Endothelial cell of umbilical vein (primary cell): ENCODE data around the gene ITPRIP. TPM values are rescaled to one million over a fixed set of nuclear protein-coding genes. Genes with fewer than 3 reads are reported as not detected.

Experiments
- BruUV-seq: library from RNA; stranded (reverse); fragments of 400-500 nt; replicated peaks from 2 replicates; lab custom pipeline; 2021; lab: Mats Ljungman, UMichigan
- CTCF ChIA-PET: fragments of 300-600, 350-600 bp; sonication (Branson Sonifier 250); formaldehyde crosslinking; loops from one replicate; lab custom pipeline; 2021; ENCODE audit warnings: antibody characterized with exemption, inconsistent platforms; lab: Charles Lee
- POLR2A ChIA-PET: fragments of 300-600, 350-600 bp; sonication (Branson Sonifier 250); formaldehyde crosslinking; loops from one replicate; lab custom pipeline; 2021; ENCODE audit warnings: antibody characterized with exemption, inconsistent platforms; lab: Charles Lee
- DNase-seq: peaks from one replicate; pipeline ENCODE4 v3.0.0-alpha.2; 2011; ENCODE audit warnings: low read depth, low spot score
- FAIRE-seq: peaks from 2 replicates; lab custom pipeline; 2011; peaks lifted over from hg19 to GRCh38; lab: Jason Lieb, UNC
- H2AFZ ChIP-seq: 2 replicates; pipeline ENCODE4 v1.6.0; 2012; ENCODE audit warnings: low read depth, low read length, control low read depth, inconsistent platforms
- H3K27ac ChIP-seq: 2 replicates; pipeline ENCODE4 v1.5.1; 2011; ENCODE audit warnings: low read depth, mild to moderate bottlenecking, control low read depth, low read length, moderate library complexity; ENCODE audit not compliant: insufficient read depth
- H3K27me3 ChIP-seq, 2 experiments: 2 replicates each; pipeline versions ENCODE4 v1.6.0 to v1.6.1; 2011; ENCODE audit warnings: low read length in 2 of 2, mixed read lengths in 1 of 2; ENCODE audit not compliant: control insufficient read depth in 2 of 2, insufficient read depth in 2 of 2
- H3K36me3 ChIP-seq, 2 experiments: 2 replicates in 1 of 2; 3 replicates in 1 of 2; pipeline ENCODE4 v1.5.1; 2011; ENCODE audit warnings: low read length in 2 of 2, mild to moderate bottlenecking in 1 of 2, moderate library complexity in 1 of 2; ENCODE audit not compliant: control insufficient read depth in 2 of 2, insufficient read depth in 2 of 2; ENCODE audit errors: extremely low read depth in 1 of 2
- H3K4me1 ChIP-seq: 3 replicates; pipeline ENCODE4 v1.5.1; 2011; ENCODE audit warnings: mild to moderate bottlenecking, low read length; ENCODE audit not compliant: control insufficient read depth, insufficient read depth; ENCODE audit errors: extremely low read depth
- H3K4me2 ChIP-seq: 2 replicates; pipeline ENCODE4 v1.6.1; 2011; ENCODE audit warnings: low read length, control low read depth, mixed read lengths; ENCODE audit not compliant: insufficient read depth
- H3K4me3 ChIP-seq, 3 experiments: fragments of 200-600 bp in 1 of 3; sonication (generic), shearing (Covaris generic) in 1 of 3; replicated peaks in 1 of 3; 2 replicates each; pipeline ENCODE4 v1.5.1; 2011 to 2016; ENCODE audit warnings: control low read depth in 3 of 3, low read length in 3 of 3, mild to moderate bottlenecking in 2 of 3, inconsistent platforms in 1 of 3, low read depth in 1 of 3, moderate library complexity in 1 of 3; ENCODE audit not compliant: insufficient read depth in 1 of 3
- H3K79me2 ChIP-seq: 2 replicates; pipeline ENCODE4 v1.6.0; 2012; ENCODE audit warnings: low read length, inconsistent platforms; ENCODE audit not compliant: control insufficient read depth, insufficient read depth
- H3K9ac ChIP-seq: replicated peaks from 2 replicates; pipeline ENCODE3; 2011; ENCODE audit warnings: low read length, control low read depth; ENCODE audit not compliant: insufficient read depth; ENCODE audit errors: extremely low read depth
- H3K9me1 ChIP-seq: replicated peaks from 3 replicates; pipeline ENCODE4 v1.6.0; 2011; ENCODE audit warnings: mild to moderate bottlenecking, low read length; ENCODE audit not compliant: control insufficient read depth, insufficient read depth; ENCODE audit errors: extremely low read depth
- H3K9me3 ChIP-seq: replicated peaks from 2 replicates; pipeline ENCODE4 v1.5.1; 2012; ENCODE audit warnings: low read length, inconsistent platforms; ENCODE audit not compliant: control insufficient read depth, insufficient read depth
- H4K20me1 ChIP-seq: replicated peaks from 2 replicates; pipeline ENCODE3; 2011; ENCODE audit warnings: mild to moderate bottlenecking, low read length; ENCODE audit not compliant: control insufficient read depth, insufficient read depth; ENCODE audit errors: extremely low read depth
- FOS ChIP-seq: IDR thresholded peaks from 2 replicates; pipeline ENCODE4 v1.6.1; 2011; ENCODE audit warnings: mild to moderate bottlenecking, low read length, moderate library complexity, borderline replicate concordance; ENCODE audit not compliant: insufficient read depth
- JUN ChIP-seq: IDR thresholded peaks from 2 replicates; pipeline ENCODE4 v1.6.1; 2011; ENCODE audit warnings: borderline replicate concordance, low read depth; ENCODE audit not compliant: insufficient read length, insufficient read depth
- MYC ChIP-seq: IDR thresholded peaks from one replicate; pipeline ENCODE4 v1.6.1; 2011; ENCODE audit warnings: mild to moderate bottlenecking, low read depth, low read length
- POLR2A ChIP-seq: IDR thresholded peaks from 2 replicates; pipeline ENCODE4 v1.6.1; 2012; ENCODE audit warnings: low read depth, mild to moderate bottlenecking, control low read depth, low read length
- POLR2AphosphoS5 ChIP-seq: IDR thresholded peaks from 2 replicates; pipeline ENCODE4 v1.6.1; 2012; ENCODE audit warnings: low read depth, mild to moderate bottlenecking, control low read depth, low read length, moderate library complexity; ENCODE audit not compliant: insufficient read depth
- dilution Hi-C: fragments of 300-500 bp; cut with MboI; formaldehyde crosslinking; loops from one replicate; pipeline ENCODE4 v1.15.0; 2019; ENCODE audit warnings: low sequenced_read_pairs; ENCODE audit not compliant: extremely low pct_ligation_motif_present
- intact Hi-C: fragments of 100-400 bp; cut with micrococcal nuclease; formaldehyde crosslinking; loops from one replicate; pipeline ENCODE4 v1.10.0; 2022
- polyA plus RNA-seq, 4 experiments: library from polyadenylated mRNA; depleted of rRNA in 3 of 4; stranded (reverse) in 3 of 4; unstranded in 1 of 4; fragments of >200 nt; gene quantifications; 2 replicates each; pipeline versions ENCODE4 v1.2.1 to v1.2.3, GENCODE V29; 2011 to 2012; ENCODE audit warnings: missing spikeins in 1 of 4
- total RNA-seq: library from RNA; stranded (reverse); gene quantifications from 2 replicates; pipeline ENCODE4 v1.2.3, GENCODE V29; 2021
- TF ChIP-seq, protein P1 (sequence below): IDR thresholded peaks from 2 replicates; pipeline ENCODE4 v1.6.1; 2011; ENCODE audit not compliant: insufficient read depth, insufficient read length
- TF ChIP-seq, protein P2 (sequence below), 2 donors: IDR thresholded peaks; 1 replicate in 1 of 2; 2 replicates in 1 of 2; pipeline ENCODE4 v1.5.1; 2011; ENCODE audit warnings: low read length in 2 of 2, mild to moderate bottlenecking in 2 of 2, moderate library complexity in 2 of 2, control low read depth in 1 of 2, inconsistent platforms in 1 of 2, low read depth in 1 of 2; ENCODE audit not compliant: insufficient read depth in 1 of 2; ENCODE audit errors: extremely low read depth in 1 of 2

ITPRIP gene
- total and polyA plus RNA-seq, 2 donors (not counting 3 experiments of a cell fraction or from before 2014, with no cell fraction given): 31.4 to 33.2 TPM

DNA sequence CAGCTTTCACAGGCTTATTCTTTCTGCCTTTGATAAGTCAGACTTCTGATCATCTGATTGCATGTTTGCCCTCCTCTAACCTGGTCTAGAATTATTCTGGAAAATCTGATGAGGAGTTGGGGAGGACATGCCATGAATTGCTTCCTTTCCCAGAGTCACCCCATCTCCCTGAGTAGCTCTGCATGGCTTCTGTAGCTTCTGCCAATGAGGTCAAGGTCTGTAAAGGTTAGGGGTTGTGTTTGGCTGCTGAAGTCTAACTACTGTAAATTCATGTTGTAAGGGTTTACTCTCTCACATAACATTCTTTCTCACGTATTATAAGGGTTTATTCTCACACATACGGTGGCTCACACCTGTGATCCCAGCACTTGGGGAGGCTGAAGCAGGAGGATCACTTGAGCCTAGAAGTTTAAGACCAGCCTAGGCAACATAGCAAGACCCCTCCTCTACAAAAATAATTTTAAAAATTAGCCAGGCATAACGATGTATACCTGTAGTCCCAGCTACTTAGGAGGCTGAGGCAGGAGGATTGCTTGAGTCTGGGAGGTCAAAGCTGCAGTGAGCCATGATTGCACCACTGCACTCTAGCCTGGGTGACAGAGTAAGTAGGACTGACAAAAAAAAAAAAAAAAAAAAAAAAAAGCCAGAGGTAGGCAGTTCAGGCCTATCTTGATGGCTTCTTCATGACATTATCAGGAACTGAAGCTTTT is 58.6 kb downstream of the ITPRIP start:
- H4K20me1 ChIP-seq: no peaks in the 10 kb centered on the region
- H3K4me1 ChIP-seq: no peaks in the 10 kb centered on the region
- H3K27me3 ChIP-seq: peaks cover 7 to 22% of the 10 kb centered on the region in 2 experiments
- H3K4me3 ChIP-seq: no peak overlapping the region
- H3K9me3 ChIP-seq: no peaks in the 10 kb centered on the region
- intact Hi-C loops: no loop called here
- no TSS peak for BruUV-seq
- POLR2A ChIA-PET: no interaction called here
- H3K4me2 ChIP-seq: no peak overlapping the region
- dilution Hi-C loops: no loop called here
- H2AFZ ChIP-seq: no peak overlapping the region
- no peaks in the 10 kb centered on the region for H3K36me3 ChIP-seq
- no peak overlapping the region for H3K9ac ChIP-seq
- no peaks in the 10 kb centered on the region for H3K9me1 ChIP-seq
- DNase-seq: no peak
- TF ChIP-seq JUN (no peak), MYC (no peak), POLR2AphosphoS5 (no peak), POLR2A (no peak), FOS (no peak)
- TF ChIP-seq, protein P1, sequence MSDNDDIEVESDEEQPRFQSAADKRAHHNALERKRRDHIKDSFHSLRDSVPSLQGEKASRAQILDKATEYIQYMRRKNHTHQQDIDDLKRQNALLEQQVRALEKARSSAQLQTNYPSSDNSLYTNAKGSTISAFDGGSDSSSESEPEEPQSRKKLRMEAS: no peak
- TF ChIP-seq, protein P2, sequence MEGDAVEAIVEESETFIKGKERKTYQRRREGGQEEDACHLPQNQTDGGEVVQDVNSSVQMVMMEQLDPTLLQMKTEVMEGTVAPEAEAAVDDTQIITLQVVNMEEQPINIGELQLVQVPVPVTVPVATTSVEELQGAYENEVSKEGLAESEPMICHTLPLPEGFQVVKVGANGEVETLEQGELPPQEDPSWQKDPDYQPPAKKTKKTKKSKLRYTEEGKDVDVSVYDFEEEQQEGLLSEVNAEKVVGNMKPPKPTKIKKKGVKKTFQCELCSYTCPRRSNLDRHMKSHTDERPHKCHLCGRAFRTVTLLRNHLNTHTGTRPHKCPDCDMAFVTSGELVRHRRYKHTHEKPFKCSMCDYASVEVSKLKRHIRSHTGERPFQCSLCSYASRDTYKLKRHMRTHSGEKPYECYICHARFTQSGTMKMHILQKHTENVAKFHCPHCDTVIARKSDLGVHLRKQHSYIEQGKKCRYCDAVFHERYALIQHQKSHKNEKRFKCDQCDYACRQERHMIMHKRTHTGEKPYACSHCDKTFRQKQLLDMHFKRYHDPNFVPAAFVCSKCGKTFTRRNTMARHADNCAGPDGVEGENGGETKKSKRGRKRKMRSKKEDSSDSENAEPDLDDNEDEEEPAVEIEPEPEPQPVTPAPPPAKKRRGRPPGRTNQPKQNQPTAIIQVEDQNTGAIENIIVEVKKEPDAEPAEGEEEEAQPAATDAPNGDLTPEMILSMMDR (IDR thresholded peaks at IDR 0.05; ENCODE audit: extremely low read depth in 1 of 2, insufficient read depth in 1 of 2, low read depth in 1 of 2, low read length in 2 of 2): no peak
- no peak overlapping the region for H3K27ac ChIP-seq
- no peak for FAIRE-seq
- no peaks in the 10 kb centered on the region for H3K79me2 ChIP-seq
- CTCF ChIA-PET: interaction anchor here (0.8 to 3.1 kb wide), 4 partner anchors 10 to 20 kb away, joined by 3 to 15 read pairs (median 4); no protein-coding TSS in a partner anchor
